Memory B cell (primary cell): Measurements from ENCODE around the gene SRL.

Experiments
- ATAC-seq: fragments of 150-1000 bp; cut with Tn5 transposase; 2 replicates; pipeline ENCODE4 v1.10.0; 2021; ENCODE audit warnings: low read depth, mild to moderate bottlenecking, moderate library complexity
- DNase-seq, 2 donors: peaks; one replicate each; pipeline ENCODE4 v3.0.0; 2022; ENCODE audit warnings: low spot score in 2 of 2
- H3K27ac Mint-ChIP-seq: one replicate; pipeline ENCODE4 v1.8.0; 2022; ENCODE audit warnings: mild to moderate bottlenecking, moderate library complexity, mixed read lengths
- H3K27me3 Mint-ChIP-seq: one replicate; pipeline ENCODE4 v1.8.0; 2022; ENCODE audit warnings: mixed read lengths
- H3K36me3 Mint-ChIP-seq: one replicate; pipeline ENCODE4 v1.8.0; 2022; ENCODE audit warnings: mild to moderate bottlenecking, mixed read lengths
- H3K4me1 Mint-ChIP-seq: one replicate; pipeline ENCODE4 v1.8.0; 2022; ENCODE audit warnings: mixed read lengths
- H3K4me3 Mint-ChIP-seq: one replicate; pipeline ENCODE4 v1.8.0; 2022; ENCODE audit warnings: mild to moderate bottlenecking, moderate library complexity, mixed read lengths
- H3K9me3 Mint-ChIP-seq: one replicate; pipeline ENCODE4 v1.8.0; 2022; ENCODE audit warnings: mixed read lengths

Gene SRL

GRCh38 chr16:4184038-4184702, 57.7 kb downstream of the SRL start:
- Mint-ChIP-seq H3K4me1 (peaks cover 10% of the 10 kb centered on the region), H3K27me3 (peaks cover 10% of the 10 kb centered on the region), H3K36me3 (peaks cover 2% of the 10 kb centered on the region), H3K4me3 (peak overlapping the region; percentile 87), H3K9me3 (peaks cover 1% of the 10 kb centered on the region), H3K27ac (peak overlapping the region; percentile 56)
- ATAC-seq (no peak), DNase-seq (no peak)

- Mint-ChIP-seq H3K27ac (peak overlapping the region; percentile 80), H3K4me1 (peaks cover 10% of the 10 kb centered on the region), H3K27me3 (peaks cover 8% of the 10 kb centered on the region), H3K9me3 (peaks cover 1% of the 10 kb centered on the region), H3K36me3 (peaks cover 2% of the 10 kb centered on the region), H3K4me3 (peak overlapping the region; percentile 87)
- DNase-seq, result peak; percentile 83 to 88
- peak; percentile 84 for ATAC-seq
Observed at GRCh38 chr16:4183237-4184037, 58.4 kb downstream of the SRL start.

- no peak for DNase-seq
- H3K4me1 Mint-ChIP-seq, result peaks cover 10% of the 10 kb centered on the region
- H3K4me3 Mint-ChIP-seq, result peak overlapping the region; percentile 87
- H3K36me3 Mint-ChIP-seq, result peaks cover 2% of the 10 kb centered on the region
- H3K27ac Mint-ChIP-seq, result peak overlapping the region; percentile 80
- no peak for ATAC-seq
- H3K27me3 Mint-ChIP-seq, result peaks cover 11% of the 10 kb centered on the region
- peaks cover 1% of the 10 kb centered on the region for H3K9me3 Mint-ChIP-seq
Observed at GRCh38 chr16:4182581-4183236, 59.2 kb downstream of the SRL start.

GRCh38 chr16:4180511-4180910, 61.4 kb downstream of the SRL start:
- H3K36me3 Mint-ChIP-seq, result peaks cover 2% of the 10 kb centered on the region
- peaks cover 1% of the 10 kb centered on the region for H3K9me3 Mint-ChIP-seq
- no peak overlapping the region for H3K4me3 Mint-ChIP-seq
- no peak overlapping the region for H3K27ac Mint-ChIP-seq
- ATAC-seq (no peak), DNase-seq (no peak)
- H3K27me3 Mint-ChIP-seq, result peaks cover 11% of the 10 kb centered on the region
- peaks cover 16% of the 10 kb centered on the region for H3K4me1 Mint-ChIP-seq

- peaks cover 1% of the 10 kb centered on the region for H3K36me3 Mint-ChIP-seq
- H3K27ac Mint-ChIP-seq, result no peak overlapping the region
- H3K27me3 Mint-ChIP-seq, result peaks cover 10% of the 10 kb centered on the region
- H3K9me3 Mint-ChIP-seq, result peaks cover 1% of the 10 kb centered on the region
- ATAC-seq, result no peak
- H3K4me1 Mint-ChIP-seq, result peaks cover 15% of the 10 kb centered on the region
- no peak for DNase-seq
- no peak overlapping the region for H3K4me3 Mint-ChIP-seq
Observed at GRCh38 chr16:4179763-4180260, 62.1 kb downstream of the SRL start.

GRCh38 chr16:4179020-4179419, 62.9 kb downstream of the SRL start:
- ATAC-seq (no peak), DNase-seq (no peak)
- H3K27ac Mint-ChIP-seq, result no peak overlapping the region
- no peaks in the 10 kb centered on the region for H3K9me3 Mint-ChIP-seq
- peaks cover 11% of the 10 kb centered on the region for H3K27me3 Mint-ChIP-seq
- H3K36me3 Mint-ChIP-seq, result no peaks in the 10 kb centered on the region
- H3K4me3 Mint-ChIP-seq, result no peak overlapping the region
- peaks cover 11% of the 10 kb centered on the region for H3K4me1 Mint-ChIP-seq

- Mint-ChIP-seq H3K36me3 (no peaks in the 10 kb centered on the region), H3K9me3 (no peaks in the 10 kb centered on the region), H3K4me1 (peaks cover 9% of the 10 kb centered on the region), H3K4me3 (no peak overlapping the region), H3K27ac (no peak overlapping the region), H3K27me3 (peaks cover 14% of the 10 kb centered on the region)
- ATAC-seq (no peak), DNase-seq (no peak)
Observed at GRCh38 chr16:4178468-4179010, 63.3 kb downstream of the SRL start.

- Mint-ChIP-seq H3K36me3 (no peaks in the 10 kb centered on the region), H3K4me1 (peaks cover 6% of the 10 kb centered on the region), H3K4me3 (no peak overlapping the region), H3K9me3 (no peaks in the 10 kb centered on the region), H3K27ac (no peak overlapping the region), H3K27me3 (peaks cover 14% of the 10 kb centered on the region)
- ATAC-seq (peak; percentile 95), DNase-seq (no peak)
Observed at GRCh38 chr16:4176906-4177417, 64.9 kb downstream of the SRL start.

- no peaks in the 10 kb centered on the region for H3K36me3 Mint-ChIP-seq
- DNase-seq (no peak), ATAC-seq (no peak)
- peaks cover 14% of the 10 kb centered on the region for H3K27me3 Mint-ChIP-seq
- H3K4me1 Mint-ChIP-seq, result peaks cover 6% of the 10 kb centered on the region
- no peak overlapping the region for H3K27ac Mint-ChIP-seq
- no peak overlapping the region for H3K4me3 Mint-ChIP-seq
- no peaks in the 10 kb centered on the region for H3K9me3 Mint-ChIP-seq
Observed at GRCh38 chr16:4175849-4176248, 66.0 kb downstream of the SRL start.

GRCh38 chr16:4172070-4172469, 69.8 kb downstream of the SRL start:
- Mint-ChIP-seq H3K4me1 (peaks cover 4% of the 10 kb centered on the region), H3K4me3 (no peak overlapping the region), H3K9me3 (no peaks in the 10 kb centered on the region), H3K27ac (no peak overlapping the region), H3K27me3 (peaks cover 11% of the 10 kb centered on the region), H3K36me3 (no peaks in the 10 kb centered on the region)
- no peak for ATAC-seq
- DNase-seq, result no peak

GRCh38 chr16:4169415-4169814, 72.5 kb downstream of the SRL start:
- Mint-ChIP-seq H3K27me3 (peaks cover 4% of the 10 kb centered on the region), H3K9me3 (no peaks in the 10 kb centered on the region), H3K36me3 (no peaks in the 10 kb centered on the region), H3K4me1 (no peaks in the 10 kb centered on the region), H3K4me3 (no peak overlapping the region), H3K27ac (no peak overlapping the region)
- ATAC-seq (no peak), DNase-seq (no peak)

GRCh38 chr16:4166821-4167220, 75.1 kb downstream of the SRL start:
- H3K9me3 Mint-ChIP-seq, result no peaks in the 10 kb centered on the region
- ATAC-seq (no peak), DNase-seq (no peak)
- no peak overlapping the region for H3K4me3 Mint-ChIP-seq
- no peaks in the 10 kb centered on the region for H3K36me3 Mint-ChIP-seq
- H3K4me1 Mint-ChIP-seq, result no peaks in the 10 kb centered on the region
- no peak overlapping the region for H3K27ac Mint-ChIP-seq
- H3K27me3 Mint-ChIP-seq, result no peaks in the 10 kb centered on the region

GRCh38 chr16:4160658-4161430, 81.0 kb downstream of the SRL start:
- peak; percentile 38 for ATAC-seq
- peaks cover 1% of the 10 kb centered on the region for H3K9me3 Mint-ChIP-seq
- no peaks in the 10 kb centered on the region for H3K36me3 Mint-ChIP-seq
- H3K27me3 Mint-ChIP-seq, result peaks cover 4% of the 10 kb centered on the region
- peaks cover 4% of the 10 kb centered on the region for H3K4me1 Mint-ChIP-seq
- no peak overlapping the region for H3K27ac Mint-ChIP-seq
- no peak for DNase-seq
- H3K4me3 Mint-ChIP-seq, result no peak overlapping the region
